ENCODE data around the gene TMPRSS12.

The TMPRSS12 gene

GRCh38 chr12:50914872-50915484 is 72.3 kb downstream of the TMPRSS12 start:
- TF ChIP-seq ZFX (IDR thresholded peaks at IDR 0.05) (no peak), CTCF (conservative IDR thresholded peaks at IDR 0.05) (no peak)
- no peak overlapping the region for H3K27ac ChIP-seq

GRCh38 chr12:50916292-50916691 is 73.6 kb downstream of the TMPRSS12 start:
- TF ChIP-seq CTCF (conservative IDR thresholded peaks at IDR 0.05), result no peak
- TF ChIP-seq ZFX (IDR thresholded peaks at IDR 0.05), result no peak
- no peak overlapping the region for H3K27ac ChIP-seq

- no peak for TF ChIP-seq ZFX (IDR thresholded peaks at IDR 0.05)
- TF ChIP-seq CTCF (conservative IDR thresholded peaks at IDR 0.05), result no peak
- H3K27ac ChIP-seq, result no peak overlapping the region
Observed at GRCh38 chr12:50918584-50919316, 76.0 kb downstream of the TMPRSS12 start.

- no peak for TF ChIP-seq ZFX (IDR thresholded peaks at IDR 0.05)
- TF ChIP-seq CTCF (conservative IDR thresholded peaks at IDR 0.05), result no peak
- H3K27ac ChIP-seq, result no peak overlapping the region
Observed at GRCh38 chr12:50922820-50923219, 80.1 kb downstream of the TMPRSS12 start.

- no peak for TF ChIP-seq CTCF (conservative IDR thresholded peaks at IDR 0.05)
- TF ChIP-seq ZFX (IDR thresholded peaks at IDR 0.05), result no peak
- H3K27ac ChIP-seq, result peak overlapping the region; percentile 71; the same call in 1 of the 2 replicates
Observed at GRCh38 chr12:50923361-50924130, 80.8 kb downstream of the TMPRSS12 start.

GRCh38 chr12:50924131-50924438 is 81.4 kb downstream of the TMPRSS12 start:
- H3K27ac ChIP-seq, result peak overlapping the region; percentile 71; the same call in 1 of the 2 replicates
- no peak for TF ChIP-seq CTCF (conservative IDR thresholded peaks at IDR 0.05)
- TF ChIP-seq ZFX (IDR thresholded peaks at IDR 0.05), result no peak
